Peyer's patch (tissue), 4 donors: ENCODE results near the gene CSTF3. TPM values are rescaled to one million over a fixed set of nuclear protein-coding genes. Genes with fewer than 3 reads are reported as not detected.

Experiments used
- DNase-seq, 3 donors: peaks; one replicate each; pipeline ENCODE4 v3.0.0-alpha.2; 2017 to 2019
- H3K27ac ChIP-seq, 4 donors: fragments of 200-600 bp; sonication (generic); one replicate each; pipeline ENCODE4 v1.5.1; 2016 to 2019
- H3K27me3 ChIP-seq, 2 donors: fragments of 200-600 bp; sonication (generic); one replicate each; pipeline ENCODE4 v1.5.1; 2019
- H3K36me3 ChIP-seq, 3 donors: fragments of 200-600 bp; sonication (generic); one replicate each; pipeline ENCODE4 v1.5.1; 2016 to 2019
- H3K4me1 ChIP-seq, 4 donors: fragments of 200-600 bp; sonication (generic); one replicate each; pipeline ENCODE4 v1.5.1; 2016 to 2019
- H3K4me3 ChIP-seq, 4 donors: fragments of 200-600 bp; sonication (generic); 1 replicate in 3 of 4; 2 replicates in 1 of 4; pipeline ENCODE4 v1.5.1; 2016 to 2019; ENCODE audit warnings: mild to moderate bottlenecking in 1 of 4
- H3K9me3 ChIP-seq, 4 donors: fragments of 200-600 bp; sonication (generic); one replicate each; pipeline ENCODE4 v1.5.1; 2016 to 2019; ENCODE audit warnings: mild to moderate bottlenecking in 1 of 4
- CTCF ChIP-seq, 6 experiments: fragments of 450-650 bp in 4 of 6; fragments of 200-600 bp in 2 of 6; sonication (generic) in 1 of 6; IDR thresholded peaks; one replicate each; pipeline ENCODE4 v1.5.1; 2017 to 2019; ENCODE audit warnings: antibody characterized with exemption in 6 of 6, mild to moderate bottlenecking in 3 of 6, moderate library complexity in 1 of 6
- POLR2A ChIP-seq, 2 donors: fragments of 450-650 bp; IDR thresholded peaks; one replicate each; pipeline ENCODE4 v1.5.1; 2017; ENCODE audit warnings: antibody characterized with exemption in 2 of 2, mild to moderate bottlenecking in 2 of 2, moderate library complexity in 2 of 2
- total RNA-seq, 4 donors: library from RNA; depleted of rRNA; stranded (reverse); fragments of >200 nt; gene quantifications; one replicate each; pipeline ENCODE4 v1.1.0, GENCODE V29; 2016

Gene CSTF3
- total RNA-seq, 4 donors from 2014 or later = 18.5 to 28.9 (median 19.4) TPM

DNA sequence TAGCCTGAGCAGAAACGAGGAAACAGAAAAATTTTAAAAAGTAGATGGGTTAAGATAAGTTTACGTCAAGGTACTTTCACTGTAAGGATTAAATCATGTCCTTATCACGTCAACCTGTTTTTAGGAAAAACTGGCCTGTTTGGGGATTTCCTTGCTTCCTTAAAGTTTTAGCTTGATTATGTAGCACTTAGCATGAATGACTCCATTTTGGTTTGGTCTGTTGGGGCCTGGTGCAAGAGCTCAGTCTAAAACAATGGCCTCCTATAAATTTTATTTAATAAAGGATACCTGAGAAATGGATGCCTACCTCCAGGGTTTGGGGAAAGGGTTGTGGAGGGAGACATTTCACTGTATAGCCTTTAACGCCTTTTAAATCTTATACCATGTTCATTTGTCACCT is 33.2 kb upstream of the CSTF3 start:
- H3K4me3 ChIP-seq = no peak overlapping the region
- TF ChIP-seq CTCF (IDR thresholded peaks at IDR 0.05) (no peak), POLR2A (IDR thresholded peaks at IDR 0.05) (no peak)
- no peak for DNase-seq
- no peaks in the 10 kb centered on the region for H3K36me3 ChIP-seq
- no peaks in the 10 kb centered on the region for H3K4me1 ChIP-seq
- no peaks in the 10 kb centered on the region for H3K9me3 ChIP-seq
- H3K27ac ChIP-seq = no peak overlapping the region
- H3K27me3 ChIP-seq = no peaks in the 10 kb centered on the region

DNA sequence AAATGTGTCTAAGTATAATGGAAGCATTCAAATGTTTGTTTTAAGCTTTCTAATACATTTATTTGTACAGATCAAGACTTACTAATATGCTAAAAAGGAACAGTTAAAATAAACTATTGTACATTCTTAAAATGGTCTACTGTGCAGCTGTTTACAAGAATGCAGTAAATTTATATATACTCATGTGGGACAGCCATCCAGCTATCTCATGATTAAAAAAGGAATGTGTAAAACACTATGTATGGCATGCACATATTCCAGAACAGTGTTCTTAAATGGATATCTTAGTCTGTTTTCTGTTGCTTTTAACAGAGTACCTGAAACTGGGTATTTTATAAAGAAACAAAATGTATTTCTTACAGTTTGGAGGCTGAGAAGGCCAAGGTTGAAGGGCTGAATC is 30.2 kb upstream of the CSTF3 start:
- TF ChIP-seq CTCF (IDR thresholded peaks at IDR 0.05) = no peak
- TF ChIP-seq POLR2A (IDR thresholded peaks at IDR 0.05) = no peak

DNA sequence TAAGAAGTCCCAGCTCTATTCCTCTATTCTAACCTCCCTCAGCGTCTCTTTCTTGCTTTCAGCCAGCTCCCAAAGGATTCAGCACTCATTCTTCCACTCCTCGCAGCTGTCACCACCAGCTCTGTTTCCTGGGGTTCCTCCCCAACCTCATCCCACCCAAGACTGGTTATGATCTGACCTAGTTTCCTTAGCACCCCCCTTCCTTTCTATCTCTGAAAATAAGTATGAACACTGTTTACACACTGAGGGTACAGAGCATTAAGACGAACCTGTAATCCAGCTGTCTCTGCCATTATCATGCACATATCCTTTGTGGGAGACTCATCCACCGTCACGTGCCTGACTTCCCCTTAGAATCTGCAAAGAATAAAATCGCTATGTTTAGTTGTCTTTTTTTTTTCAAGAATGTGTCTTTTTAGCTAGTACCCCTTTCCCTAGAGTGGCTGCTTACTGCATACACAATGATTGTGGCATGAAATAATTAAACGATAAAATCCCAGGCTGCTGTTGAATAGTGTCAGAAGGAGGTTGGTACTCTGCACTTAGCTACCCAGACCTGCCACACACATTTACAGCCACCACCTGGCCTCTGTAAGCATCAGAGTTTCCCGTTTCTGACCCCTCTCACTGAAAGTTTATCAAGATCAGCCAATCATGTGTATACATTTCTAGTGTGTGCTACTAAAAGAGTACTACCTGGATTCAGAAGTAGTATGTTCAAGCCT is 26.9 kb upstream of the CSTF3 start:
- peaks cover 0 to 10% (median 0%) of the 10 kb centered on the region in 4 donors for H3K4me1 ChIP-seq
- TF ChIP-seq POLR2A (IDR thresholded peaks at IDR 0.05) = no peak
- no peak for TF ChIP-seq CTCF (IDR thresholded peaks at IDR 0.05)
- no peak overlapping the region for H3K4me3 ChIP-seq
- no peak for DNase-seq
- no peaks in the 10 kb centered on the region for H3K27me3 ChIP-seq
- H3K36me3 ChIP-seq = no peaks in the 10 kb centered on the region
- H3K27ac ChIP-seq = no peak overlapping the region
- no peaks in the 10 kb centered on the region for H3K9me3 ChIP-seq

More for the DNA sequence above, 30.2 kb upstream of the CSTF3 start:
- Histone ChIP-seq H3K9me3 (no peaks in the 10 kb centered on the region), H3K27me3 (no peaks in the 10 kb centered on the region), H3K36me3 (no peaks in the 10 kb centered on the region), H3K27ac (no peak overlapping the region), H3K4me3 (no peak overlapping the region), H3K4me1 (peaks cover 0 to 10% (median 0%) of the 10 kb centered on the region in 4 donors)
- DNase-seq = no peak

DNA sequence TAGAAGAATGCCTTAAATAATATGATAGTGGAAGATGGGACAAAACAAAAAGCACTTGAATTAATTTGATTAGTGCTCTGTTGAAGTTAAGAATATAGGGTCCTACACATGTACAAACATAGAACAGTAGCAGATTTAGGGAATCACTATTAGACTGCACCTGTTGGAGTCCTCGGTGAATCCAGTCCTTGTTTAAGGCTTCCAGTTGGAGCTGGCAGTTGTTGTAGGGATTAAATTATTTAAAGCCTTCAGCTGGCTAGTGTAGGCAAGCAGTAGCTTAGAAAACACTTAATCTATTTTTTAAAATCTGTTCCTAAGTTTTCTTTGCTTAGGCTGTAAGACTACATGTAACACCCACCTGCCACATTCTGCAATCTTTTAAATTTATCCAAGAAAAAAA is 24.5 kb upstream of the CSTF3 start:
- Histone ChIP-seq H3K36me3 (no peaks in the 10 kb centered on the region), H3K9me3 (no peaks in the 10 kb centered on the region), H3K4me3 (no peak overlapping the region), H3K4me1 (peaks cover 0 to 19% (median 0%) of the 10 kb centered on the region in 4 donors), H3K27me3 (no peaks in the 10 kb centered on the region), H3K27ac (no peak overlapping the region)
- DNase-seq = no peak
- TF ChIP-seq CTCF (IDR thresholded peaks at IDR 0.05) (no peak), POLR2A (IDR thresholded peaks at IDR 0.05) (no peak)

- H3K36me3 ChIP-seq = no peaks in the 10 kb centered on the region
- H3K4me1 ChIP-seq = peaks cover 0 to 28% (median 0%) of the 10 kb centered on the region in 4 donors
- no peak for TF ChIP-seq CTCF (IDR thresholded peaks at IDR 0.05)
- no peak for TF ChIP-seq POLR2A (IDR thresholded peaks at IDR 0.05)
- H3K27me3 ChIP-seq = no peaks in the 10 kb centered on the region
- H3K9me3 ChIP-seq = no peaks in the 10 kb centered on the region
- peak in 1 of 3 donors; percentile 80 for DNase-seq
- peak overlapping the region in 2 of 4 donors; percentile 29 to 59 for H3K27ac ChIP-seq
- H3K4me3 ChIP-seq = no peak overlapping the region
Observed at GRCh38 chr11:33182246-33182878, 21.1 kb upstream of the CSTF3 start.
